ENCODE measurements around the gene EFEMP1. TPM values are rescaled to one million over a fixed set of nuclear protein-coding genes. Genes with fewer than 3 reads are reported as not detected.

The EFEMP1 gene
- total RNA-seq, 4 donors from 2014 or later, result 57.3 to 113 (median 81.2) TPM

GRCh38 chr2:55929476-55929875, 5.9 kb upstream of the EFEMP1 start:
- H3K27me3 ChIP-seq, result peaks cover 0 to 31% (median 0%) of the 10 kb centered on the region in 4 donors
- no peak overlapping the region for H3K27ac ChIP-seq (replicated peaks in 1 of 4)
- WGBS, result 86% methylated on average over 3 of the region's 3 CpGs
- TF ChIP-seq POLR2A (IDR thresholded peaks at IDR 0.05; ENCODE audit: low read depth) (no peak), POLR2AphosphoS5 (IDR thresholded peaks at IDR 0.05) (no peak), CTCF (IDR thresholded peaks at IDR 0.05) (no peak), EP300 (IDR thresholded peaks at IDR 0.05) (no peak)
- H3K9me3 ChIP-seq, result no peaks in the 10 kb centered on the region
- no peaks in the 10 kb centered on the region for H3K36me3 ChIP-seq
- intact Hi-C loops (cut with DNase I), result no loop called here
- H3K4me3 ChIP-seq, result no peak overlapping the region
- no peaks in the 10 kb centered on the region for H3K4me1 ChIP-seq
- DNase-seq (ENCODE audit: extremely low spot score), result no peak

- intact Hi-C loops (cut with DNase I), result no loop called here
- Histone ChIP-seq H3K4me1 (peaks cover 0 to 17% (median 13%) of the 10 kb centered on the region in 4 donors), H3K27me3 (peaks cover 0 to 52% (median 3%) of the 10 kb centered on the region in 4 donors), H3K9me3 (no peaks in the 10 kb centered on the region), H3K36me3 (no peaks in the 10 kb centered on the region), H3K4me3 (no peak overlapping the region), H3K27ac (replicated peaks in 1 of 4) (no peak overlapping the region)
- no peak for DNase-seq (ENCODE audit: extremely low spot score)
- 86% methylated on average over 1 of the region's 1 CpG for WGBS
- TF ChIP-seq EP300 (IDR thresholded peaks at IDR 0.05) (no peak), CTCF (IDR thresholded peaks at IDR 0.05) (no peak), POLR2AphosphoS5 (IDR thresholded peaks at IDR 0.05) (no peak), POLR2A (IDR thresholded peaks at IDR 0.05; ENCODE audit: low read depth) (no peak)
Observed at GRCh38 chr2:55926974-55927373, 3.4 kb upstream of the EFEMP1 start.

GRCh38 chr2:55926246-55926645, 2.7 kb upstream of the EFEMP1 start:
- Histone ChIP-seq H3K27ac (replicated peaks in 1 of 4) (no peak overlapping the region), H3K36me3 (no peaks in the 10 kb centered on the region), H3K27me3 (peaks cover 0 to 49% (median 3%) of the 10 kb centered on the region in 4 donors), H3K4me3 (no peak overlapping the region), H3K9me3 (no peaks in the 10 kb centered on the region), H3K4me1 (peaks cover 0 to 17% (median 13%) of the 10 kb centered on the region in 4 donors)
- WGBS, result 50% methylated on average over 1 of the region's 1 CpG
- DNase-seq (ENCODE audit: extremely low spot score), result no peak
- intact Hi-C loops (cut with DNase I), result no loop called here
- TF ChIP-seq CTCF (IDR thresholded peaks at IDR 0.05) (no peak), POLR2A (IDR thresholded peaks at IDR 0.05; ENCODE audit: low read depth) (no peak), POLR2AphosphoS5 (IDR thresholded peaks at IDR 0.05) (no peak), EP300 (IDR thresholded peaks at IDR 0.05) (no peak)

- H3K4me1 ChIP-seq, result peaks cover 0 to 17% (median 13%) of the 10 kb centered on the region in 4 donors
- H3K27ac ChIP-seq (replicated peaks in 1 of 4), result peak overlapping the region; percentile 59 to 64 (median 61)
- peak overlapping the region; percentile 56 to 71 (median 59) for H3K4me3 ChIP-seq
- H3K36me3 ChIP-seq, result no peaks in the 10 kb centered on the region
- 3% methylated on average over 8 of the region's 8 CpGs for WGBS
- H3K9me3 ChIP-seq, result no peaks in the 10 kb centered on the region
- intact Hi-C loops (cut with DNase I), result no loop called here
- peaks cover 0 to 49% (median 3%) of the 10 kb centered on the region in 4 donors for H3K27me3 ChIP-seq
- DNase-seq (ENCODE audit: extremely low spot score), result no peak
- no peak for TF ChIP-seq POLR2A (IDR thresholded peaks at IDR 0.05; ENCODE audit: low read depth)
- TF ChIP-seq CTCF (IDR thresholded peaks at IDR 0.05), result no peak
- no peak for TF ChIP-seq EP300 (IDR thresholded peaks at IDR 0.05)
- no peak for TF ChIP-seq POLR2AphosphoS5 (IDR thresholded peaks at IDR 0.05)
Observed at GRCh38 chr2:55923982-55924321, 370 bp upstream of the EFEMP1 start.

GRCh38 chr2:55922291-55922907, 1.2 kb downstream of the EFEMP1 start:
- H3K9me3 ChIP-seq, result no peaks in the 10 kb centered on the region
- H3K36me3 ChIP-seq, result no peaks in the 10 kb centered on the region
- 31% methylated on average over 19 of the region's 19 CpGs for WGBS
- no peak for DNase-seq (ENCODE audit: extremely low spot score)
- peaks cover 0 to 44% (median 3%) of the 10 kb centered on the region in 4 donors for H3K27me3 ChIP-seq
- TF ChIP-seq CTCF (IDR thresholded peaks at IDR 0.05), result no peak
- no peak for TF ChIP-seq EP300 (IDR thresholded peaks at IDR 0.05)
- TF ChIP-seq POLR2A (IDR thresholded peaks at IDR 0.05; ENCODE audit: low read depth), result no peak
- no peak for TF ChIP-seq POLR2AphosphoS5 (IDR thresholded peaks at IDR 0.05)
- peak overlapping the region in 2 of 4 donors; percentile 33 to 61 for H3K27ac ChIP-seq (replicated peaks in 1 of 4)
- H3K4me1 ChIP-seq, result peaks cover 0 to 17% (median 13%) of the 10 kb centered on the region in 4 donors
- H3K4me3 ChIP-seq, result peak overlapping the region; percentile 56 to 71 (median 59)
- intact Hi-C loops (cut with DNase I), result no loop called here
